CD4-positive, alpha-beta T cell treated with Interleukin-15 for 4 hours (primary cell): Measurements from ENCODE around the gene BIRC6.
"Not testable (repeated sequence)": the region's sequence is repeated elsewhere in the genome, so short reads cannot be mapped to it uniquely, and the experiment has no call there.

Experiments
- DNase-seq: peaks from one replicate; pipeline ENCODE4 v3.0.0-alpha.2; 2020; ENCODE audit warnings: low spot score

The BIRC6 gene

DNA sequence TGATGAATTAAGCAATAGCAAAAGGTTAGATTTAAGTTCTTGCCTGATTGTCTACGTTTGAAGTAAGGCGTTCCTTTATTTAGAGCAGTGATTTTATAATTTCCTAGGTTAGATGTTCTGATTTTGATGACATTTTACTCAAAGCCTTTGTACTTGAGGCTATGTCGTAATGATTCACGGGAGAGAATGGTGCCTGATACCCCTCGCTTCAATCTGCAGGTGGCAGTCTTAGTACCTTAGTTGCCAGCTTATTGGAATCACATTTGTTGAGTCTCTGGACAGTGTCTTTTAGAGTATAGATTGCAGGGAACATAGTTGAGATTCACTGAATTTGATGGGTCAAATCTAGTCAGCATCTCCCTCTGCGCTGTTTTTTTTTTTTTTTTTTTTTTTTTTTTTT lies 89.5 kb downstream of the BIRC6 start:
- no peak for DNase-seq

DNA sequence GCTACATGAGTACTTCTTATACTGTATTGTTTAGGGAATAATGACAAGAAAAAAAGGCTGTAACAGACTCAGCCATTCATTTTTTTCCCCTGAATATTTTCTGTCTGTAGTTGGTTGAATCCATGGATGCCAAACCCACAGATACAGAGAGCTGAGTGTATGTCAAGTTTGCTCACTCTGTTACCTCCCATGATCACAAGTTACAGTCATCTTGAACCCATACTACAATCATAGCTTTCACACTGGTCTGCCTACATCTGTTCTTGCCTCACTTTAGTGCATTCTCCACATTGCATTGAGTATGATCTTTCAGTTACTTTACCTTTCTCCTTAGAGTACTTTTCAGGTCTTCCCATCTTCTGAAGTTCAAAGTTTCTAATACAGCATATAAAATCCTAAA lies 94.0 kb downstream of the BIRC6 start:
- no peak for DNase-seq

- DNase-seq, result no peak
These were observed 95.7 kb downstream of the BIRC6 start for GRCh38 chr2:32452338-32453064.

DNA sequence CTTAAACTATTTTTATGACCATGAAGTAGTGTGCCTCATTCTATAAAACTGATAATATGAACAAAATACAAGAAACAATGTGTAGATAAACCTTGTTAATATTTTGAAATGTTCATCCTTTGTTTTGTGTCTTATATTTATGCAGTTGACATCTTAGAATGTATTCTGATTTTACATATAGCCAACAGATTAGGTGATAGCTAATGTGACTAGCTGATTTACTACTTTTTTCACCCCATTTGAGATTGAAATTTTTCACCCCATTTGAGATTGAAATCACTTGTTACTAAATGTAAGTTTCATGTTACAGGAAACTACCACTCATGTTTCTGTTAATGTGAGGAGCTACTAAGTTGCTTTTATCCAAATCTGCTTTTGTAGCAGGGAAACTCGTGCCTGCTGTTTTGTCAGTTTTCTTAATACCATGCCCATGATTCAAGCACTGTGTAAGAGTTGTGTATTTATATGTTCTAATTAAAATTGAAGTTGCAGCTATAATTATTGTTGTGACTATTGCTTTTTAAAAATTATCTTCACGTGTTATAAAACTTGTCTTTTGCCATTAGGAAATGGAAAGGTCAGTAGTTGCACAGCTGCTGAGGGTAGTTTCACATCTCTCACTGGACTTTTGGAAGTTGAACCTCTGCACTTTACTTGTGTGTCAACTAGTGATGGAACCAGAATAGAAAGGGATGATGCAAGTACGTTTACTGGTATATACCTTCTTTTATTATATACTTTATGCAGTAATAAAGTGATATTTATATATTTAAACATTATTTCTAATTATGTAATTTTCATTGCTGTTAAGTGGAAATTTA lies 96.6 kb downstream of the BIRC6 start:
- DNase-seq, result no peak

DNA sequence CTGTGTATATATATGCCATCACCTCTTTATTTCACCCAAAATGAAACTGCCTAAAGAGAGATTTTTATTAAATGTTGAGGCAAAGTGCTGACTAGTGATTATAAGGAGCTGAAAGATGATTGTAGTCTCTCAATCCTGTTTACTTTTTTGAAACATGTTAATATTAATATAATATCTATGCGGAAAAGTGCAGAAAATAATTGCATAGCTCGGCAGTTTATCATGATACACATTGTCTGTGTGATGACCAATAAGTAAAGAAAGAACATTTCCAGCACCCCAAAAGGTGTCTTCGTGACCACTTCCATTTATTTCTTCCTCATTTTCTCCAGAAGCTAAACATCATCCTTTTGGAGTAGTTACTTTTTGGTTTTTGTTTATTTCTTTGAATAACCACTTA lies 99.0 kb downstream of the BIRC6 start:
- no peak for DNase-seq

- no peak for DNase-seq
These were observed 100.0 kb downstream of the BIRC6 start for GRCh38 chr2:32456808-32457207.

DNA sequence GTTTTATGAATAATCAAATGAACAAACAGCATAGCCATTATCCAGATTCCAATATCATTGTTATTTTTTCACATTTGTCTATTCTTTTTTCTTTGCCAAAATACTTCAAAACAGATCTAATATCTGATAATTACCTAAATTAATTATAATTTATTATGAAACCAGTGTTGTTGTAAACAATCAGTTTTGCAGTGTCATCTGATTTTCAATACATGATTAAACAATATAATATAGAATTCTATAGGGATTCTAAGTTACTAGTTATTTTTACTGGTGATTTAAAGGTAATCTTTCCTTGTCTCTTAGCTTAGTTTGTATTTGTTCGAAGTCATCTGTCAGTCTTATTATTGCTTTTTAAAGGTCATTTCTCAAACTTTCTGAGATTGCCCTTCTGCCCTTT lies 101.0 kb downstream of the BIRC6 start:
- DNase-seq, result no peak

GRCh38 chr2:32460861-32461260 lies 104.0 kb downstream of the BIRC6 start:
- not testable (repeated sequence) for DNase-seq

DNA sequence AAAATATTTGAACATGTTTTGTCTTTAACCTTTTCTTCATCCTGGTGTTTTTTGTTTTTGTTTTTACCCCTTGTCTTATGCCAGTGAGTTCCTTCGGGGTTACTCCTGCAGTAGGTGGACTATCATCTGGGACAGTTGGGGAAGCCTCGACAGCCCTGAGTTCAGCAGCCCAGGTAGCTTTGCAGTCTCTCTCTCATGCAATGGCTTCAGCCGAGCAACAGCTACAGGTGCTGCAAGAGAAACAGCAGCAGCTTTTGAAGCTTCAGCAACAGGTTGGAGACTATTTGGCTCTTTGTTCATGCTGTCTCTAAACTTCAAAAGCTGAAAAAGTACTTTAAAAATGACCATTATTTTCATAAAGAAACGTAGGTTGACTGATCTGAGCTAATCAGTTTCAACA lies 106.3 kb downstream of the BIRC6 start:
- no peak for DNase-seq

DNA sequence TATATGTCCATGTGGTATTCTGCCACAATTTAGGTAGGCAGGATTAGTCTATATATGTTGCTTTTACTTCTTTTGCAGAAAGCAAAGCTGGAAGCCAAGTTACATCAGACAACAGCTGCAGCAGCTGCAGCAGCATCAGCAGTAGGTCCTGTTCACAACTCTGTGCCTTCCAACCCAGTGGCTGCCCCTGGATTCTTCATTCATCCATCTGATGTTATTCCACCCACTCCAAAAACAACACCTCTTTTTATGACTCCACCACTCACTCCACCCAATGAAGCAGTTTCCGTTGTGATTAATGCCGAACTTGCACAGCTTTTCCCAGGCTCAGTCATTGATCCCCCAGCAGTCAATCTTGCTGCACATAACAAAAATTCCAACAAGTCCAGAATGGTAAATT lies 107.6 kb downstream of the BIRC6 start:
- no peak for DNase-seq

DNA sequence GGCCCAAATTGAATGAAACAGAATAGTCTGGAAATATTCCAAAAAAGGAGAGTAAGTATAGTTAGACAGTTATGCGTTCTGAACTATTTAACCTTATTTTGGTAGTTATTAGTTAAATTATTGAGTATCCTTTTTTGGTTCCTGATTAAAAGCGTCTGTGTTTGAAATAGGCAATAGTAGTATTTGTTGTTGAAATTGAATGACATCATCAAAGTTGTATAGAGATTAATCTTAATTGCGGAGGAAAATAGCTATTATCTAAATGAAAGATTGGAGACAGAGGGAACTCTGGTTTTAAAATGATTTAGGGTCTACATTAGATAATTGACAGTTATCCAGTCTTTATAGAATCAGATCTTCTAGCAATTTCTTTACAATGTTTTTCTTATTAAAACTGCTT lies 115.8 kb downstream of the BIRC6 start:
- DNase-seq, result no peak

DNA sequence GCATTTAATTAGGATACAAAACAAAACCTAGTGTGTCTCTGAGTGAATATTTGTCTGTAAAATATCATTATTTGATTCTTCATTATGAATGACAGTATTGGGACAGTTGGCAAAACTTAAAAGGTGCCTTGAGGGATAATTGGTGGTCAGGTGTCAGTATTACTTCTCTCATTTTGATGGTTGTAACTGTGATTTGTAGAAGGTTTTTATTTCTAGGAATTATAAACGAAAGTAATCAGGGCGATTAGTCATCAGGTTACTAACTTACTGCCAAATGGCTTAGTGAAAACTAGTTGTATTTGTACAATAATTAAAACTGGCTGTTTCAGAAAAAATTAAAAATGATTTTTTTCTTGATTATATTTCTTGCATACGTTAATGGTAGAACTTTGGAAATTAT lies 117.6 kb downstream of the BIRC6 start:
- DNase-seq, result peak; percentile 2

DNA sequence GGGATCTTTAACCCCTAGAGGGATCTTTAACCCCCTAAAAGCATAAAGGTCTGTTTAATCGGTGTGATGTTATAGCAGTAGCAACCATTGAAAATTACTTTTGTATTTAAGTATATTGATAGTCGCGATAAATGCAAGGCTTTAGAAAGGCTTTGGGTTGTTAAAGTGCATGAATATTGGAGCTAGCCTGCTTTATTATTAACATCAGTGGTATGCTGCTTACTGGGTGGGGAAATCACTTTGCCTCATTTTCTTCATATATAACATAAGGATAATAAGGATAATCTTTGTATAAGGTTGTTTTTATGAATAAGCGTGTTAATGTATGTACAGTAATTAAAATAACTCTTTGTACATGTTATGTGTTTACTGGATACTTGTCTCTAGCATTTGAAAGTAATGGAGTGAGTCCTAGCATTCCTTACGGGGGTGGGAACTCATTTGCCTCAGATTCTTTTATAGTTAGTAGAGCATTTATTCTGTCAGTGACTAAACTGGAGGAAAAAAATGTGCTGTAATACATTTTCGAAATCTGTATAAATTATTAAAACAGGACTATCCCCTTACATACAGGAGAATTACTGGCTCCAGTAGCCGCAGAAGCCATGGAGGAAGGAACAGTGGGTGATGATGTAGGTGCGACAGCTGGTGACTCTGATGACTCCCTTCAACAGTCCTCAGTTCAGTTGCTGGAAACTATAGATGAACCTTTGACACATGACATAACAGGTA lies 122.2 kb downstream of the BIRC6 start:
- no peak for DNase-seq

- no peak for DNase-seq
These were observed 123.2 kb downstream of the BIRC6 start for GRCh38 chr2:32479993-32480392.

GRCh38 chr2:32482471-32482870 lies 125.6 kb downstream of the BIRC6 start:
- no peak for DNase-seq

DNA sequence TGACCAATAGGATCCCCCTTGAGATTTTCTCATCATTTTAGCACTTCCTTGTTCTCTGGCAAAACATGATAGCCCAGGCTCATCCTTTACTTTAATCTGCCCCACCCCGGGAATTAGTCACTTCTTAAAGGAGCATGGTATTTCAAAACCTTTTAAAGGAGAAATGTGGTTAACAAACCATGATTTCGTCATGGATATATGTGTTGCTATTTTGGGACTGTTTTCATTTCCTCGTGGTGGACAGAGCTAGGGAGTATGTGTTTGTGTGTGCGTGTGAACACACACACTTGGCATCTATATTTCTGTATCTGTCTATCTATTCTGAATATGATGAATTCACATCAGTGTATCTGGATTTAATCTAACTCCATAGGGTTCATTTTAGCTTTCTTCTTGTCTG lies 128.1 kb downstream of the BIRC6 start:
- peak; percentile 8 for DNase-seq

DNA sequence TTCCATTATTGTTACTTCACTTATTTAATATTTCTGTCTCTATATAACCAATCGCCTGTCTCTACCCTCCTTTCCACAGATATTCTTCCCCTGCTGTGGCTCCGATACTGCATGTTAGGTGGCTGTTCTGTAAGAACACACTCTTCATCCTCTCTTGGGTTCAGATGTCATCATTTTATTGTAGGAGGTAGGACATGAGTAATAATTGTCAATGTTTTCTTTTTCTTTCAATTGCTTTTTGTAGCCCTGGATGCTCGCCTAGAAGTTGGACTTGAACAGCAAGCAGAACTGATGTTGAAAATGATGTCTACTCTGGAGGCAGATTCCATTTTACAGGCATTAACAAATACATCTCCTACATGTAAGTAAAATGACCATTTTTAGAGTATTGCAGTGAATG lies 128.6 kb downstream of the BIRC6 start:
- no peak for DNase-seq

- DNase-seq, result no peak
These were observed 132.2 kb downstream of the BIRC6 start for GRCh38 chr2:32489061-32489460.

- DNase-seq, result no peak
These were observed 134.5 kb downstream of the BIRC6 start for GRCh38 chr2:32491346-32491745.

GRCh38 chr2:32495139-32495538 lies 138.3 kb downstream of the BIRC6 start:
- DNase-seq, result no peak

DNA sequence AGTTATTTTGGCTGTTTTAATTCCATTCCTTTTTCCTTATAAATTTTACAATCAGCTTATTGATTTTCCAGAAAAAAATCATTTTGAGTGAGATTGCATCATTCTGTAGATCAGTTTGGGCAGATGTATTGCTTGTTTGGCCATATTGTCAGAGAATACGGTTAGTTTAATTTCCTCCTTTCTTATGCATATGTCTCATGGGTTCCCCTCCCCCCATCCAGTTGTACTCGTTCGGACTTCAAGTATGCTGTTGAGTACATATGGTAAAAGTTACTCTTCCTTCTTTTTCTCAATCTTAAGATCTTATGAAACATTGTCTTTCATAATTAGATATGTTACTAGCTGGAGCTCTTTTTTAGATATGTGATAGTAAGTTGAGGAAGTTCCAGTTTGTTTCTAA lies 139.8 kb downstream of the BIRC6 start:
- no peak for DNase-seq

DNA sequence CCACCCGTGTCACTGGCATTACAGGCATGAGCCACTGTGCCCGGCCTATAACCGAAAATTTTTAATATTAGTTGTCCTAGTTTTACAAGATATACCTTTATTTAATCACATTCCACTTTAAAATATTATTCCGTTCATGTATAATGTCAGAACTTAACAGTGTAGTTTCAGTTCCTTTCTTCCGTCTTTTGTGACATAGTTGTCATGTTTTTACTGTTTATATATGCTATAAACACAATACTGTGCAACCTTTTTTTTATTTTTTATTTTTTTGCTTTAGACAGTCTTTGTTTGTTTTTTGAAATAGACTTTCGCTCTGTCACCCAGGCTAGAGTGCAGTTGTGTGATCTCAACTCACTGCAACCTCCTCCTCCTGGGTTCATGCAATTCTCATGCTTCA lies 141.5 kb downstream of the BIRC6 start:
- no peak for DNase-seq

GRCh38 chr2:32502941-32503340 lies 146.1 kb downstream of the BIRC6 start:
- DNase-seq, result no peak
